ENCODE results near the gene CTPS2.

Gene CTPS2

DNA sequence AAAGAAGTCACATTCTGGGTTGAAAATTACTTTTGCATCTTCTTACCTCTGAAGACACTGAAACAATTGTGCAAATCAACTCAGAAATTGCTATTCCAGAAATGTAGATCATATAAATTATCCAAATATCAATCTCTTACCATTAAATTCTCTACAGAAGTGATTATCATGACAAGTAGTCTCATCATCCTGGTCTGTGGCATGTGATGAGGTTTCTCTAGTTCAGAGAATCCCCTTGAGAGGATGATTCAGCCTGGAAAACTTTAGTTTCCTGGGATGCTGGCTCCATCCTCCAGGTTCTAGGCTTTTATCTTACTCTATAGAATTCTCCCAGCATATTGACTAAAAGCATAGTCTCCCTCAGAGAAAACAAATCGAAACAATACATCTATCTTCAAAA, 138.7 kb downstream of the CTPS2 start:
- no peak for DNase-seq (ENCODE audit: low spot score)
- WGBS, 2 donors (ENCODE audit: extremely low coverage in 2 of 2, insufficient read length in 2 of 2, insufficient replicate concordance in 1 of 2) = no CpG with 5 or more reads among the region's 1 CpG
- no peaks in the 10 kb centered on the region for H3K36me3 ChIP-seq (replicated peaks in 1 of 2; ENCODE audit: control insufficient read depth in 2 of 2, insufficient read depth in 2 of 2, low read length in 2 of 2)

DNA sequence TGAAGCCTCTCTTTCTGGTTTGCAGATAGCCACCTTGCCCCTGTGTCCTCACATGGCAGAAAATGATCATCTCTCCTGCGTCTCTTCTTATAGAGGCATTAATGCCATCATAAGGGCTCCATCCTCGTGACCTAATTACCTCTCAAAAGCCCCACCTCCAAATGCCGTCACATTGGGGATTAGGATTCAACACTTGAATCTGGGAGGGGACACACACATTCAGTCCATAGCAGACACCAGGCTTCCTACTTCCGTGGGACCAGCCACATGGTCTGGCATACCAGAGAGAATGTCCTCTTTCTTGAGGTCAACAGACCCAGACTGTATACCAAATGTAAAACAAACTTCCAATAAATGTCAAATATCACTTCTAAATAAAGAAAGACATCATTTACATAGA, 144.8 kb downstream of the CTPS2 start:
- H3K14ac ChIP-seq (ENCODE audit: low read length) = no peak overlapping the region
- no peak overlapping the region for H2BK5ac ChIP-seq (ENCODE audit: low read length)
- no peak overlapping the region for H2AK5ac ChIP-seq (ENCODE audit: low read depth, low read length)
- H3K9me3 ChIP-seq (replicated peaks in 1 of 2; ENCODE audit: control insufficient read depth in 2 of 2, insufficient read depth in 1 of 2, low read depth in 1 of 2, low read length in 2 of 2) = no peaks in the 10 kb centered on the region
- WGBS, 2 donors (ENCODE audit: extremely low coverage in 2 of 2, insufficient read length in 2 of 2, insufficient replicate concordance in 1 of 2) = no CpG with 5 or more reads among the region's 4 CpGs
- H3K9ac ChIP-seq (ENCODE audit: low read depth, low read length, poor library complexity) = no peak overlapping the region
- H4K8ac ChIP-seq (ENCODE audit: low read depth, low read length) = no peak overlapping the region
- no peak overlapping the region for H3K4me3 ChIP-seq (ENCODE audit: low read length in 2 of 2)
- no peaks in the 10 kb centered on the region for H3K79me1 ChIP-seq (ENCODE audit: low read depth, low read length)
- DNase-seq (ENCODE audit: low spot score) = no peak
- H3K4me1 ChIP-seq (ENCODE audit: control insufficient read depth in 2 of 2, insufficient read depth in 1 of 2, low read depth in 1 of 2, low read length in 2 of 2) = no peaks in the 10 kb centered on the region
- H4K91ac ChIP-seq (ENCODE audit: low read depth, low read length, poor library complexity) = no peak overlapping the region
- no peaks in the 10 kb centered on the region for H3K27me3 ChIP-seq (ENCODE audit: control insufficient read depth in 3 of 3, insufficient read depth in 3 of 3, low read depth in 1 of 3, low read length in 3 of 3)
- H3K4me2 ChIP-seq (ENCODE audit: insufficient read depth, low read length, poor library complexity, severe bottlenecking) = no peak overlapping the region
- H3K18ac ChIP-seq (ENCODE audit: low read length) = no peak overlapping the region
- no peak overlapping the region for H3K23ac ChIP-seq (ENCODE audit: low read depth, low read length, poor library complexity)
- no peak overlapping the region for H3K4ac ChIP-seq (ENCODE audit: low read length)
- no peak overlapping the region for H3K27ac ChIP-seq (replicated peaks; ENCODE audit: low read length)
- H2AFZ ChIP-seq (ENCODE audit: low read length) = no peak overlapping the region
- no peak overlapping the region for H2BK120ac ChIP-seq (ENCODE audit: low read depth, low read length)
- H2BK12ac ChIP-seq (ENCODE audit: low read length) = no peak overlapping the region
- H2BK15ac ChIP-seq (ENCODE audit: low read length) = no peak overlapping the region
- no peaks in the 10 kb centered on the region for H3K36me3 ChIP-seq (replicated peaks in 1 of 2; ENCODE audit: control insufficient read depth in 2 of 2, insufficient read depth in 2 of 2, low read length in 2 of 2)

More for the DNA sequence above, 138.7 kb downstream of the CTPS2 start:
- Histone ChIP-seq H3K4me1 (ENCODE audit: control insufficient read depth in 2 of 2, insufficient read depth in 1 of 2, low read depth in 1 of 2, low read length in 2 of 2) (peaks cover 0 to 2% of the 10 kb centered on the region in 2 donors), H2BK5ac (ENCODE audit: low read length) (no peak overlapping the region), H3K27me3 (ENCODE audit: control insufficient read depth in 3 of 3, insufficient read depth in 3 of 3, low read depth in 1 of 3, low read length in 3 of 3) (no peaks in the 10 kb centered on the region), H3K27ac (replicated peaks; ENCODE audit: low read length) (no peak overlapping the region), H2BK12ac (ENCODE audit: low read length) (no peak overlapping the region), H2AFZ (ENCODE audit: low read length) (no peak overlapping the region), H3K4me3 (ENCODE audit: low read length in 2 of 2) (no peak overlapping the region), H3K79me1 (ENCODE audit: low read depth, low read length) (no peaks in the 10 kb centered on the region), H3K9ac (ENCODE audit: low read depth, low read length, poor library complexity) (no peak overlapping the region), H4K8ac (ENCODE audit: low read depth, low read length) (no peak overlapping the region), H3K4ac (ENCODE audit: low read length) (no peak overlapping the region), H2AK5ac (ENCODE audit: low read depth, low read length) (no peak overlapping the region), H2BK15ac (ENCODE audit: low read length) (no peak overlapping the region), H3K18ac (ENCODE audit: low read length) (no peak overlapping the region), H4K91ac (ENCODE audit: low read depth, low read length, poor library complexity) (no peak overlapping the region), H3K23ac (ENCODE audit: low read depth, low read length, poor library complexity) (no peak overlapping the region), H3K14ac (ENCODE audit: low read length) (no peak overlapping the region), H3K9me3 (replicated peaks in 1 of 2; ENCODE audit: control insufficient read depth in 2 of 2, insufficient read depth in 1 of 2, low read depth in 1 of 2, low read length in 2 of 2) (no peaks in the 10 kb centered on the region), H3K4me2 (ENCODE audit: insufficient read depth, low read length, poor library complexity, severe bottlenecking) (no peak overlapping the region), H2BK120ac (ENCODE audit: low read depth, low read length) (no peak overlapping the region)

DNA sequence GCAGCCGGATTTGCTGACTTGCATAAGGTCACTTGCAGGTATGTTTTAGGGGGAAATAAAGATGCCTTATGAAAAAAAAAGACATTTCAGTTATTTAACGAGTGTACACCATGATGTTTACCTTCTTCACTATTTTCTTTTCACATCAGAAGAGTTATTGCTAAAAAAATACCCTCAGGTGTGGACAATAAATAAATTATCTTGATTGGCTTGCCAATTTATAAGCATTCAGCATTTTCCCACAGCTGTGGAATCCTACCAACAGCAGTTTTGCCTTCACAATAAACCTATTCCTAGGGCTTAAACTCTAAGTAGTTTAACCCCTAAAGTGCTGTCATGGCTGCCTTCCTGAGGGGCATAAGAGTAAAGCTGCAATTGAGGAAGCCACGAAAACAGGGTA, 145.9 kb downstream of the CTPS2 start:
- H4K91ac ChIP-seq (ENCODE audit: low read depth, low read length, poor library complexity) = no peak overlapping the region
- no peak overlapping the region for H3K9ac ChIP-seq (ENCODE audit: low read depth, low read length, poor library complexity)
- no peak overlapping the region for H3K4me3 ChIP-seq (ENCODE audit: low read length in 2 of 2)
- no peak overlapping the region for H2AK5ac ChIP-seq (ENCODE audit: low read depth, low read length)
- H3K4me1 ChIP-seq (ENCODE audit: control insufficient read depth in 2 of 2, insufficient read depth in 1 of 2, low read depth in 1 of 2, low read length in 2 of 2) = no peaks in the 10 kb centered on the region
- no peaks in the 10 kb centered on the region for H3K27me3 ChIP-seq (ENCODE audit: control insufficient read depth in 3 of 3, insufficient read depth in 3 of 3, low read depth in 1 of 3, low read length in 3 of 3)
- no peak overlapping the region for H3K14ac ChIP-seq (ENCODE audit: low read length)
- no peak overlapping the region for H3K18ac ChIP-seq (ENCODE audit: low read length)
- H2BK5ac ChIP-seq (ENCODE audit: low read length) = no peak overlapping the region
- no peak overlapping the region for H2BK120ac ChIP-seq (ENCODE audit: low read depth, low read length)
- no peak overlapping the region for H3K23ac ChIP-seq (ENCODE audit: low read depth, low read length, poor library complexity)
- no peak overlapping the region for H3K27ac ChIP-seq (replicated peaks; ENCODE audit: low read length)
- H2BK12ac ChIP-seq (ENCODE audit: low read length) = no peak overlapping the region
- WGBS, 2 donors (ENCODE audit: extremely low coverage in 2 of 2, insufficient read length in 2 of 2, insufficient replicate concordance in 1 of 2) = no CpG with 5 or more reads among the region's 3 CpGs
- no peak for DNase-seq (ENCODE audit: low spot score)
- H3K9me3 ChIP-seq (replicated peaks in 1 of 2; ENCODE audit: control insufficient read depth in 2 of 2, insufficient read depth in 1 of 2, low read depth in 1 of 2, low read length in 2 of 2) = no peaks in the 10 kb centered on the region
- no peak overlapping the region for H2BK15ac ChIP-seq (ENCODE audit: low read length)
- H2AFZ ChIP-seq (ENCODE audit: low read length) = no peak overlapping the region
- H3K4ac ChIP-seq (ENCODE audit: low read length) = no peak overlapping the region
- H3K4me2 ChIP-seq (ENCODE audit: insufficient read depth, low read length, poor library complexity, severe bottlenecking) = no peak overlapping the region
- no peaks in the 10 kb centered on the region for H3K36me3 ChIP-seq (replicated peaks in 1 of 2; ENCODE audit: control insufficient read depth in 2 of 2, insufficient read depth in 2 of 2, low read length in 2 of 2)
- no peak overlapping the region for H4K8ac ChIP-seq (ENCODE audit: low read depth, low read length)
- no peaks in the 10 kb centered on the region for H3K79me1 ChIP-seq (ENCODE audit: low read depth, low read length)

DNA sequence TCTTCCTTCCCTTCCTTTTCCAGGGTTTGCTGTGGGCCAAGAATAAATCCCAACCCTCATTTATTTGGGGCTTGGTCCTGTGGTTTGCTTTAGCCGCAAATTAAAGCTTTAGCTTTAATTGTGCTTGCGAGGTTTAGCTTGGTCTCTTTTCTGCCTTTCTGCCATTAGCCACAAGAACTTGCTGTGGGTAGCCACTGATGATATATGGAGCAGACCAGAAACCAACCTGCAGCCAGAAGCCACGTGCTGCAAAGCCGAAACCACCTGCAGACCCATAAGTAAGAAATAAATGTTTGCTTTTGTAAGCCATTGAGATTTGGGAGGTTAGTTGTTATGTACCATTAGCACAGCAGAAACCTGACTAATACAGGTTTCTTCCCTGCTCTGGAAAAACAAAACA, 152.3 kb downstream of the CTPS2 start:
- Histone ChIP-seq H3K14ac (ENCODE audit: low read length) (no peak overlapping the region), H2AK5ac (ENCODE audit: low read depth, low read length) (no peak overlapping the region), H3K36me3 (replicated peaks in 1 of 2; ENCODE audit: control insufficient read depth in 2 of 2, insufficient read depth in 2 of 2, low read length in 2 of 2) (no peaks in the 10 kb centered on the region), H3K4me2 (ENCODE audit: insufficient read depth, low read length, poor library complexity, severe bottlenecking) (no peak overlapping the region), H3K4me1 (ENCODE audit: control insufficient read depth in 2 of 2, insufficient read depth in 1 of 2, low read depth in 1 of 2, low read length in 2 of 2) (no peaks in the 10 kb centered on the region), H3K9ac (ENCODE audit: low read depth, low read length, poor library complexity) (no peak overlapping the region), H3K27ac (replicated peaks; ENCODE audit: low read length) (no peak overlapping the region), H3K18ac (ENCODE audit: low read length) (no peak overlapping the region), H3K4ac (ENCODE audit: low read length) (no peak overlapping the region), H3K23ac (ENCODE audit: low read depth, low read length, poor library complexity) (no peak overlapping the region), H3K9me3 (replicated peaks in 1 of 2; ENCODE audit: control insufficient read depth in 2 of 2, insufficient read depth in 1 of 2, low read depth in 1 of 2, low read length in 2 of 2) (no peaks in the 10 kb centered on the region), H2BK120ac (ENCODE audit: low read depth, low read length) (no peak overlapping the region), H2BK12ac (ENCODE audit: low read length) (no peak overlapping the region), H3K27me3 (ENCODE audit: control insufficient read depth in 3 of 3, insufficient read depth in 3 of 3, low read depth in 1 of 3, low read length in 3 of 3) (no peaks in the 10 kb centered on the region), H2AFZ (ENCODE audit: low read length) (no peak overlapping the region), H4K91ac (ENCODE audit: low read depth, low read length, poor library complexity) (no peak overlapping the region), H3K79me1 (ENCODE audit: low read depth, low read length) (no peaks in the 10 kb centered on the region), H2BK5ac (ENCODE audit: low read length) (no peak overlapping the region), H2BK15ac (ENCODE audit: low read length) (no peak overlapping the region), H4K8ac (ENCODE audit: low read depth, low read length) (no peak overlapping the region), H3K4me3 (ENCODE audit: low read length in 2 of 2) (no peak overlapping the region)
- no CpG with 5 or more reads among the region's 4 CpGs for WGBS, 2 donors (ENCODE audit: extremely low coverage in 2 of 2, insufficient read length in 2 of 2, insufficient replicate concordance in 1 of 2)
- DNase-seq (ENCODE audit: low spot score) = no peak

All from neuronal stem cell (in vitro differentiated cells).